ENCODE data around the gene EEIG2.

EEIG2 gene

DNA sequence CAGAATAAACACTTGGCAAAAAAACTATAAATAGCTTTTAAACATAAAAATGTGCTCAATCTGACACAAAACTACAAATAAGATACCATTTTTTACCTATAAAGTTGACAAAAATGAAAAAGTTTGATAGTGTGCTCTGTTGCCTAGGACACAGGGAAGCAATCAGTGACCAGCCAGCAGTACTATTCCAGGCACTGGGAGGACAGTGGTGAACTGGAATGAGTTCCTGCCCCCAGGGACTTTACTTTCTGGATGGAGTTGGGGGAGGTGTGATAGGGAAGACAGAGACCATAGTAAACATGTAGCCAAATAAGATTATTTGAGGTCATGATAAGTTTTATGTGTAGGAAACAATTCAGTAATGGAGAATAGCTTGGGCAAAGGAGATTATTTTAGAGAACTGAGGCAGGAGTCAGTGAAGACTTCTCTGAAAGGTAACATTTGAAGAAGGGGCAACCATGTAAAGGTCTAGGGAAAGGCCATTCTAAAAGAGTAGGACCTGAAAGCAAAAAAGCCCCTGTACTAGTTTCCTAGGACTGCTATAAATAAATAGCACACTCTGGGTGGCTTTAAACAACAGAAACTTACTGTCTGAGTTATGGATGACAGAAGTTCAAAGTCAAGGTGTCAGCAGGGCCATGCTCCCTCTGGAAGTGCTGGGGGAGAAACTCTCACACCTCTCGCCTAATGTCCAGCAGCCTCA is 42.0 kb downstream of the EEIG2 start:
- Histone ChIP-seq H3K27ac (ENCODE audit: insufficient read depth in 1 of 2, low read depth in 1 of 2, low read length in 2 of 2, poor library complexity in 1 of 2, severe bottlenecking in 2 of 2) (no peak overlapping the region), H3K4me1 (ENCODE audit: control extremely low read depth in 1 of 4, control insufficient read depth in 4 of 4, insufficient read depth in 4 of 4, low read length in 3 of 4) (no peaks in the 10 kb centered on the region), H3K27me3 (replicated peaks in 2 of 5; ENCODE audit: control insufficient read depth in 4 of 5, insufficient read depth in 5 of 5, low read length in 4 of 5) (no peaks in the 10 kb centered on the region), H3K9me3 (ENCODE audit: control extremely low read depth in 1 of 5, control insufficient read depth in 4 of 5, insufficient read depth in 2 of 5, low read depth in 1 of 5, low read length in 4 of 5) (no peaks in the 10 kb centered on the region), H3K4me3 (ENCODE audit: control insufficient read depth in 1 of 7, extremely low read depth in 1 of 7, insufficient read depth in 4 of 7, low read depth in 2 of 7, low read length in 6 of 7) (no peak overlapping the region), H3K36me3 (ENCODE audit: control insufficient read depth in 4 of 4, insufficient read depth in 4 of 4, low read length in 3 of 4) (peaks cover 9 to 26% (median 16%) of the 10 kb centered on the region in 4 experiments)
- ChIA-PET CTCF (no interaction called here), POLR2A (no interaction called here)
- WGBS (ENCODE audit: insufficient coverage): 83% methylated on average over 1 of the region's 1 CpG
- no peak for DNase-seq

DNA sequence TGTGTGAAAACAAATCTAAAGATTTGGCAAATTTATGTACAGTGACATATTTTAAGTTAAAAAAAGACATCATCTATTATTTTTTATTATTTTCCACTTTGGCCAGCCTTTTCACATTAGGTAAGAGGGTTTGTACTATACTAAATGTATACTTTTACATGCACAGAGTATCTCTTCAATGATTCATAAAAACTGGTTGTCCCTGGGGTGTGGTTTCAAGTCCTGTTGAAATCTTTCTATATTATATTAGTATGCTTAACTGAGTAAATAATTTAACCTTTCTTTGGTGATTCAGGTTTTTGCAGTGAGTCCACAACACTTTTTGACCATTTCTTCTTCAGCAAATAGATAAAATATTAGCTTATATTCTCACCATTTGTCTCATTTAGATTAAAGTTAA is 45.7 kb downstream of the EEIG2 start:
- ChIA-PET POLR2A (no interaction called here), CTCF (interaction anchor here (1.0 kb wide), 1 partner anchor 15 kb away, joined by 3 read pairs; no protein-coding TSS in a partner anchor)
- no peaks in the 10 kb centered on the region for H3K4me1 ChIP-seq (ENCODE audit: control extremely low read depth in 1 of 4, control insufficient read depth in 4 of 4, insufficient read depth in 4 of 4, low read length in 3 of 4)
- H3K27me3 ChIP-seq (replicated peaks in 2 of 5; ENCODE audit: control insufficient read depth in 4 of 5, insufficient read depth in 5 of 5, low read length in 4 of 5): no peaks in the 10 kb centered on the region
- H3K9me3 ChIP-seq (ENCODE audit: control extremely low read depth in 1 of 5, control insufficient read depth in 4 of 5, insufficient read depth in 2 of 5, low read depth in 1 of 5, low read length in 4 of 5): no peaks in the 10 kb centered on the region
- peaks cover 12 to 36% (median 29%) of the 10 kb centered on the region in 4 experiments for H3K36me3 ChIP-seq (ENCODE audit: control insufficient read depth in 4 of 4, insufficient read depth in 4 of 4, low read length in 3 of 4)
- H3K27ac ChIP-seq (ENCODE audit: insufficient read depth in 1 of 2, low read depth in 1 of 2, low read length in 2 of 2, poor library complexity in 1 of 2, severe bottlenecking in 2 of 2): no peak overlapping the region
- no peak overlapping the region for H3K4me3 ChIP-seq (ENCODE audit: control insufficient read depth in 1 of 7, extremely low read depth in 1 of 7, insufficient read depth in 4 of 7, low read depth in 2 of 7, low read length in 6 of 7)
- DNase-seq: no peak

DNA sequence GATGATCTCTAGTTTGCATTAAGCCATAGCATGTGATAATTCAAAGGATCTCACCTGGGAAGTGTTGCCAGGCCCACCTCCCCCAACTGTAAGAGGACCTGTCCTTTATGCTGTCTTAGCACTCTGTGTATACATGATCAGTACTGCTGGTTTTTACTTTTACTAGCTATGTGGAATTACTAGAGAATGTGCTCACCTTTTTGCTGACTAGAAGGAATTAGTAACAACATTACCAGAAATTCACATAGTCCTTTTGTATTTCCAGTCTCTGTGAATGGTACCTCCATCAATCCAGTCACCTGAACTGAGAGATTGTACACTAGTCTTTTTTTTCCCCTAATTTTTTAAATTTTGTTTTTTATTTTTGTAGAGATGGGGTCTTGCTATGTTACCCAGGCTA is 46.6 kb downstream of the EEIG2 start:
- no peaks in the 10 kb centered on the region for H3K27me3 ChIP-seq (replicated peaks in 2 of 5; ENCODE audit: control insufficient read depth in 4 of 5, insufficient read depth in 5 of 5, low read length in 4 of 5)
- no peak overlapping the region for H3K27ac ChIP-seq (ENCODE audit: insufficient read depth in 1 of 2, low read depth in 1 of 2, low read length in 2 of 2, poor library complexity in 1 of 2, severe bottlenecking in 2 of 2)
- ChIA-PET CTCF (interaction anchor here (1.0 to 1.1 kb wide), 2 partner anchors 9 to 15 kb away, joined by 3 to 4 read pairs; no protein-coding TSS in a partner anchor), POLR2A (no interaction called here)
- no peaks in the 10 kb centered on the region for H3K4me1 ChIP-seq (ENCODE audit: control extremely low read depth in 1 of 4, control insufficient read depth in 4 of 4, insufficient read depth in 4 of 4, low read length in 3 of 4)
- peaks cover 12 to 36% (median 28%) of the 10 kb centered on the region in 4 experiments for H3K36me3 ChIP-seq (ENCODE audit: control insufficient read depth in 4 of 4, insufficient read depth in 4 of 4, low read length in 3 of 4)
- H3K4me3 ChIP-seq (ENCODE audit: control insufficient read depth in 1 of 7, extremely low read depth in 1 of 7, insufficient read depth in 4 of 7, low read depth in 2 of 7, low read length in 6 of 7): no peak overlapping the region
- no peaks in the 10 kb centered on the region for H3K9me3 ChIP-seq (ENCODE audit: control extremely low read depth in 1 of 5, control insufficient read depth in 4 of 5, insufficient read depth in 2 of 5, low read depth in 1 of 5, low read length in 4 of 5)
- DNase-seq: no peak

DNA sequence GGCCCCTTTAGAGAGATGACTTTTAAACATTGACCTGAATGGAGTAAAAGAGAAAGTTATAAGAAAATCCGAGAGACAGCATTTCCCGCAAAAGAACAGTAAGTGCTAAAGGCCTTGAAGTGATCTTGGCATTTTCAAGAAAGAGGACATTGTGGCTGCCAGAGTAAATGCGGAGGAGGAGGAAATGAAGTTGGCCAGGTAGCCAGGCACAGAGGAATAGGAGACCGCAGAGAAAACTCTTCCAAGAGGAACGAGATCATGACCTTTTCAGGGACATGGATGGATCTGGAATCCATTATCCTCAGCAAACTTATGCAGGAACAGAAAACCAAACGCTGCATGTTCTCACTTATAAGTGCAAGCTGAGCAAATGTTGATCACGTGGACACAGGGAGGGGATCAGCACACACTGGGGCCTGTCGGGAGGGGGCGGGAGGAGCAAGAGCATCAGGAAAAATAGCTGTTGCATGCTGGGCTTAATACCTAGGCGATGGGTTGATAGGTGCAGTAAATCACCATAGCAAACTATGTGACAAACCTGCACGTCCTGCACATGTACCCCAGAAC is 49.7 kb downstream of the EEIG2 start:
- H3K27me3 ChIP-seq (replicated peaks in 2 of 5; ENCODE audit: control insufficient read depth in 4 of 5, insufficient read depth in 5 of 5, low read length in 4 of 5): no peaks in the 10 kb centered on the region
- H3K9me3 ChIP-seq (ENCODE audit: control extremely low read depth in 1 of 5, control insufficient read depth in 4 of 5, insufficient read depth in 2 of 5, low read depth in 1 of 5, low read length in 4 of 5): no peaks in the 10 kb centered on the region
- H3K4me3 ChIP-seq (ENCODE audit: control insufficient read depth in 1 of 7, extremely low read depth in 1 of 7, insufficient read depth in 4 of 7, low read depth in 2 of 7, low read length in 6 of 7): no peak overlapping the region
- H3K36me3 ChIP-seq (ENCODE audit: control insufficient read depth in 4 of 4, insufficient read depth in 4 of 4, low read length in 3 of 4): peaks cover 6 to 36% (median 26%) of the 10 kb centered on the region in 4 experiments
- ChIA-PET POLR2A (no interaction called here), CTCF (no interaction called here)
- 98% methylated on average over 10 of the region's 11 CpGs for WGBS (ENCODE audit: insufficient coverage)
- H3K4me1 ChIP-seq (ENCODE audit: control extremely low read depth in 1 of 4, control insufficient read depth in 4 of 4, insufficient read depth in 4 of 4, low read length in 3 of 4): no peaks in the 10 kb centered on the region
- DNase-seq: no peak
- no peak overlapping the region for H3K27ac ChIP-seq (ENCODE audit: insufficient read depth in 1 of 2, low read depth in 1 of 2, low read length in 2 of 2, poor library complexity in 1 of 2, severe bottlenecking in 2 of 2)

Measured in common myeloid progenitor, CD34-positive (primary cell).